Measurements from ENCODE around the gene ATXN10. TPM values are rescaled to one million over a fixed set of nuclear protein-coding genes. Genes with fewer than 3 reads are reported as not detected.

Gene ATXN10
- polyA plus RNA-seq, 3 donors: 40.9 to 64.7 (median 52.3) TPM

DNA sequence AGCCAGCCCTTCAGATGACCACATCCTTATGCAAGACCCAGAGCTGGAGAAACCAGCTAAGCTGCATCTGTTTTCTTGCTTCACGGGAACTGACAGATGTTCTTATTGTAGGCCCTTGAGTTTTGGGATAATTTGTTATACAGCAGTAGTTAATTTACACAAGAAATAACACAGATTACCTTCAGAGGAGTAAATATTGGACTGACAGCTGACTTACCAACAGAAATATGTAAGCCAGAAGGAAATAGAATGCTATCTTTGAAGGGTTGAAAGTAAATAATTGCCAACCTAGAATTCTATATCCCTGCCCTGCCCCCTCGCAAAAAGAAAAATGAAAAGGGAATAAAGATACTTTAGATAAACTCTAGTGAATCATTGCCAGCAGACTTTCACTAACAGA lies 181.2 kb downstream of the ATXN10 start:
- 95 to 97% (median 96%) methylated on average over 2 of the region's 2 CpGs for WGBS, 3 donors
- no peak overlapping the region for H3K27ac ChIP-seq (ENCODE audit: low read depth, low read length)

DNA sequence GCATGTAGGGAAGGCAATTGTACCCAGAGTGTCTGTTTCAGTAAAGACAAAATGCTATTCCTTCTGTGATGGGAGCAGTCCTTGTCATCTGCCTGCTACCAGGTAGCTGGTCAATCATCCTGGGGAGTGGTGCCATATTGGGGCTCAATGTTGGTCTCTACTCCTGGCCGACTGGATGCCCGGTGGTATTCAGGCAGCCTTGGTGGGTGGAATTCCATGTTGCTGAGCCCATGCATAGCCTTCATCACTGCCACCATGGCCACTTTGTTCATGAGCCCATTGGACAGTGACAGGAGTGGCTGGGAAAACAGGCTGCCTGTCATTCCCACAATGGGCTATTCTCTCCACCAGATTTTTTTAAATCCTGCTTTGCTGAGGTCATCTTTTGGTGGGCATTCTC lies 184.3 kb downstream of the ATXN10 start:
- WGBS, 3 donors: 95 to 100% (median 98%) methylated on average over 2 of the region's 2 CpGs
- no peak overlapping the region for H3K27ac ChIP-seq (ENCODE audit: low read depth, low read length)

DNA sequence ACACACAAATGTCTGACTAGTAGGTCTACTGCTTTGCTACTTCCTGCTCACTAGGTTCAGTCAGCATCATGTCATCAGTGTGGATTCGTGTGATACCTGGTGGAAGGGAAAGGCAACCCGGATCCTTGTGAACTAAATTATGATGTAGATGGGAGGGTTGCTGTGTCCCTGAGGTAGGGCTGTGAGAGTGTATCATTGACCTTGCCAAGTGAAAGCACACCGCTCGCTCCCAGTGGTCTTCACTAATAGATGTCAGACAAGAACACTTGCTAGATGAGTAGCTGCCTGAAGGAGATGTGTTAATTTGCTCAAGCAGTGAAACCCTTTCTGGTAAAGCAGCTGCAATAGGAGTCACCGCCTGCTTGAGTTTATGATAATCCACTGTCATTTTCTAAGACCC lies 185.9 kb downstream of the ATXN10 start:
- no peak overlapping the region for H3K27ac ChIP-seq (ENCODE audit: low read depth, low read length)
- 95 to 99% (median 96%) methylated on average over 5 of the region's 5 CpGs for WGBS, 3 donors

DNA sequence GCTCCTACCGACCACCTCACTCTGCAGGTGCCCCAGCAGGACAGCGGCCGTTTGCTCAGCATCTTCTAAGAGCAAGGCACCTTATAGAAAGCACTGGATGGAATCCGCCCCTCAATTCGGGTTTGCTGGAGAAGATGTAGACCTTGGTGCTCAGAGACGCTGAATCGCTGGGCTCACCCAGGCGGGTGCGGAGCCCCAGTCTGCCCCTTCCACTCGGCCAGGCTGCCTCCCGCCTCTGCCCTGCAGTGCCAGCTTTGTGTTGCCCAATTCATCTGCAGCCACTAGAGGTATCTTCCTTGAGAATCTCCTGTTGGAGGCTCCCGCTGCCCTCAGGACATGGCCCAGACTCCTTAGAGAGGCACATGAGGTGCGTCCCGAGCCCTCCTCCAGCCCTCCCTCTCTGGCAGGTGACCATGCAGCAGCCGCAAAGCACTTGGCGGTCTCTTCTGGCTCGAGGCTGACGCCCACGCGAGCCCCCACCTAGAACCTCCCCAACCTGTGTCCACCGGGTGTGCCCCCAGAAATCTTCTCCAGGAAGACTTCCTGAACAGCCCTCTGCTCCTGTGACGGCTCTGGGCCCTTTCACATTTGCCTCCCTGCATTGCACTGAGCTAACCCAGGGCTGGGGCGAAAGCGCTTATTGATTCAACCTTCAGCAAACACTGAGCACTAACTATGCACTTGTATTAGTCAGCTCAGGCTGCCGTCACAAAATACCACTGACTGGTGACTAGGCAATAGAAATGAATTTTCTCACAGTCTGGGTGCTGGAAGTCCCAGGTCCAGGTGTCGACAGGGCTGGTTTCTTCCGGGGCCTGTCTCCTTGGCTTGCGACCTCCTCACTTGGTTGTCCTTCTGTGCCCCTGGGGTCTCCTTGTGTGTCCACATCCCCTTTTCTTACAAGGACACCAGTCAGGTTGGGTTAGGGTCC lies 187.9 kb downstream of the ATXN10 start:
- WGBS, 3 donors: 90 to 94% (median 93%) methylated on average over 28 of the region's 28 CpGs
- H3K27ac ChIP-seq (ENCODE audit: low read depth, low read length): no peak overlapping the region

DNA sequence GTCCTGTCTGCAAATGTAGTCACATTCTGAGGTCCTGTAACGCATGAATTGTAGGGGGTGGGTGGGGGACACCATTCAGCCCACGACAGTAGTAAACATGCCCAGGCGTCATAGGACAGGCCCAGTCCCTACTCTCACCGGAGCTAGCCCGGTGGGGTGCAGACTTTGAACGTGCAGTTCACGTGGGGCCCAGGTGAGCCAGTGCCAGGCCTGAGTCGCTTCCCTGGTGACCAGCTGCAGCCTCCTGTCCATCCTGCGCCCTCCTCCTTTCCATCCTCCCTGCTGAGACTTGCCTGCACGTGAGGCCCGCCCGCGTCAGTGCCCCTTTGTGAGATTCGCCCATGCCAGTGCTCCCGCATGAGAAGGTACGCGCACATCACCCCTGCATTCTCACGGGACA lies 188.6 kb downstream of the ATXN10 start:
- 91 to 96% (median 92%) methylated on average over 18 of the region's 18 CpGs for WGBS, 3 donors
- no peak overlapping the region for H3K27ac ChIP-seq (ENCODE audit: low read depth, low read length)

DNA sequence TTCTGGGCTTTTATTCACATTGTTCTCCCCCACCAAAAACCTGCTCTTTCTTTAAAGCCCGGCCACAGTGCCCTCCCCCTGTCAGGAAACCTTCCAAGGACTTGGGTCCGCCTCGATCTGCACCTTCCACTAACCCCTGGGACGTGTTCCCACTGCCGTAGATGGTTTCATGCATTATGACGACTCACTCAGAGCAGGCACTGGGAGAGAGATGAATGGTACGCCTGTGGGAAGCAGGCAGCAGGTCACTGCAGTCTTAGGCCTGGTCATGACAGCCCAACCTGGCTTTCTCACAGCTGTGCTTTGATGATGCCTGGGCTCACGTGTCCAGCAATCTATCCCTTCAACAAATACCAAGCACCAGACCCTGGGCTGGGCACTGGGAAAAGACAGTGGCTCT lies 189.6 kb downstream of the ATXN10 start:
- WGBS, 3 donors: 56 to 84% (median 79%) methylated on average over 8 of the region's 8 CpGs

DNA sequence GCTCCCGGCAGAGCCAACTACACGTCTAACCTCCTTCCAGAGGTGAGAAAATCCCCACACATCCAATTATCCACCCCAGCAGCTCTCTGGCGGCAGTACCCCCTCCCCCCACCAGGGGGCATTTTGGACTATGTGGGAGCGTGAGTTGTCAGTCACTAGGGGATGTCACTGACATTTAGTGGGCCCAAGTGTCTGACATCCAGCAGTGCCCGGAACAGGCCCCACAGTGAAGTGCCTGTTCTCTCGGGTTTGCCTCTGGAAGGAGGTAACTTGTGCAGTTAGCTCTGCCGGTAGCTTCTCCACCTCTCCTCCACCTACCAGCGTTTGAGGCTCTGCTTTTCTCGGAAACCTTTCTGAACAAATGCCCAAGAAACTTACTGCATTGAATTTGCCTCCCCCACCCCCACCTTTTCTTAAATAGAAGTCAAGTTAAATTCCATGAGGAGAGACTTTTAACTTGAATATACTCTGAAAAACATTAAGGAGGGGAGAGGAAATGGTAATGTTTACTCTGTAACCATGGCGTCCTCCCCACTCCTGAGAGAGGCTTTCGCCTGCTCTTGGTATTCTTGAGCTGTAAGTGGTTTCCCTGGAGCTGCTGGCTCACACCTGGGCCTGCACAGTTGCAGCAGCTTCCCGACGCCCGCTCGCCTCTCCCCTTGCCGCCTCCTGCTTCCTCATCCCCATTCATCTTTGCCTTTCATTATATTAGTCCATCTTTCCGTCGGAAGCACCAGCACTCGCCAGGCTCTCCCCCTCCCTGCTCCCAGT lies 192.5 kb downstream of the ATXN10 start:
- no peak overlapping the region for H3K27ac ChIP-seq (ENCODE audit: low read depth, low read length)
- 11 to 41% (median 17%) methylated on average over 19 of the region's 19 CpGs for WGBS, 3 donors

More for the DNA sequence above, 189.6 kb downstream of the ATXN10 start:
- H3K27ac ChIP-seq (ENCODE audit: low read depth, low read length): no peak overlapping the region

DNA sequence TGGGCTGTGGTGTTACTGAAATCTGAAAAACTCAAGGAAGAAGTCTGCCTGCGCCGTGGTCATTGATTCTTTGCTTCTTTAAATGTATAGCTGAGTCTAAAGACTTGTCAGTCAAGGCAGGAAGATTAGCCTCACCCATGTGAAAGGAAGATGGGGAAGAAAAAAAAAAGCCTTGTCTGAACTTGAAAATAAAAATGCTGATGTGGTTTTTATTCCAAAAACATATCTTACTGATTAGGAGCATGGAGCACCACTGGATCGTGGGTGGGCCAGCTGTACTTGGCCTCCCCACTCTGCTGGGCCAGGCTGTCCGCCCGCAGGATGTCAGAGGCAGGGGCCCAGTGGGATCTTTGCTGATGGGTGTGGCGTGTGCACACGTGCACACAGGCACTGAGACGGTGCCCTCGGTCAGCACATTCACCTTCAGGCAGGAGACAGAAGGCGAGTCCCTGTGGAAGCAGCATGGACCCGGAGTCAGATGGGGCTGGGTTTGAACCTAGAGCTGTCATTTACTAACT lies 193.4 kb downstream of the ATXN10 start:
- WGBS, 3 donors: 69 to 88% (median 73%) methylated on average over 11 of the region's 11 CpGs
- no peak overlapping the region for H3K27ac ChIP-seq (ENCODE audit: low read depth, low read length)

DNA sequence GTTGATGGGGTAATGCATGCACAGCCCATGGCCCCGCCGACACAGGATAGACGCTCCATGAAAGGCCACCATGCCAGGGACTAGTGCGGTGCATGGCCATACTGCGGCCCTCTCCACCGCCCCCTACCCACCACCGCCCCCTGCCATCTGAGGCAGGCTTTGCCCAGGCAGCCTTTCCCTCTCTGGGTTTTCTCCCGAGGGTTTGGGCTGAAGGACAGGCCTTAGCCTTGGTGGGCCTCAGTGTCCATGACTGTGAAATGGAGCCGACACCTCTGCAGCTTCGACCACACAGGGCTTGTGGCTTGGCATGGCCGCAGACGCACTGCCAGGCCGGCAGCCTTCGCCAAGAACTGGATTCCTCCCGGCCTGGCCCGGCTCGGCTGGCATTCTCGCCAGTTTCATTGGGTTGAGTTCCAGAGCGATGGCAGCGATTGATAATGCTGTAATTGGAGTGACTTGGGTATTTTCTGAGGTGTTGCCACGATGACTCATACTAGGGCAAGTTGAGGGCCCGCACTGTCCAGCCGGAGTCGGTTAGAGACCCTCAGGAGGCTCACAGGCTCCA lies 194.0 kb downstream of the ATXN10 start:
- no peak overlapping the region for H3K27ac ChIP-seq (ENCODE audit: low read depth, low read length)
- WGBS, 3 donors: 91 to 94% (median 93%) methylated on average over 24 of the region's 24 CpGs

DNA sequence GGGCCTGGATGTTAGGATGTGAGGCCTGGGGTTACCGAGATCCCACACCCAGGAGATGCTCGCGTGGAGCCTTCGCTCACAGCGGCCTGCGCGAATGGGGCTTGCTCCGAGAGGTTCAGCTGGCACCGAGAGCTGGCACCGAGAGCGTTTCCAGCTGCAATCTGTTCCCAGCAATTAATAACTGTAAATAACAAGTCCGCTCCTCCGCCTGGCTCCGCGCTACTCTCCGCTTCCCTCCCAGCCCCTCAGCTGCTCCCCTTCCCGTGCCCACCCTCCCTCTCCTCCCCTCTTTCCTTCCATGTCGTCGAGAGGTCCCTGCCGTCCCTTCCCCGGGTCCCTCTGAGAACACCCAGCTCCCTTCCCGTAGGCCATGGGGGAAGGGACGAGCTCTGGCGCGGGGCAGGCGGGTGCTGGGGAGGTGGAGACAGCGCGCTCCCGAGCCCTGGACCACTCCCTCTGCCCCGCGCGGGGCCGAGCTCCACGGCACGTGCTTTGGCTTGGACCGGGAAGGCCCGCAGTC lies 194.6 kb downstream of the ATXN10 start:
- 40 to 45% (median 42%) methylated on average over 32 to 37 of the region's 37 CpGs for WGBS, 3 donors
- no peak overlapping the region for H3K27ac ChIP-seq (ENCODE audit: low read depth, low read length)

DNA sequence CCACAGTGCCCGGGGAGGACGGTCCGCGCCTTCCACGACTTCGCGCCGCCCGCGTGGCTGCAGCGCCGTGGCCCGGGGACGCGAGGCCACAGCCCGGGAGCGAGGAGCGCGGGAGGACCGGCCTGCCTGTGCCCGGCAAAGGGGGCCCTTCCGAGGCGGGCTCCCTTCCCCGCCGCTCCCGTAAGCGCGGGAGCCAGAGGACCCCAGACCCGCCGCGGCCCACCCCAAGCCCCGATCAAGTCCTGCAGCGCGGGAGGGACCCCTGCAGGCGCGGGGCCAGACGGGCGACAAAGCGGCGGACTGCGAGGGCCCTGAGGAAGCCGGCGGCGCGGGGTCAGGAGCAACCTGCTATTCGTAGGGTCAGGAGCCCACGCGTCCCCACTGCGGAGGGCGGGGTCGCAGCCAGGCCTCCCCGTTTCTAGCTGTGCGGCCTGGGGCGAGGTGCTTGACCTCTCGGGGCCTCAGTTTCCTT lies 195.0 kb downstream of the ATXN10 start:
- no peak overlapping the region for H3K27ac ChIP-seq (ENCODE audit: low read depth, low read length)
- 5 to 11% (median 6%) methylated on average over 51 to 55 of the region's 55 CpGs for WGBS, 3 donors

DNA sequence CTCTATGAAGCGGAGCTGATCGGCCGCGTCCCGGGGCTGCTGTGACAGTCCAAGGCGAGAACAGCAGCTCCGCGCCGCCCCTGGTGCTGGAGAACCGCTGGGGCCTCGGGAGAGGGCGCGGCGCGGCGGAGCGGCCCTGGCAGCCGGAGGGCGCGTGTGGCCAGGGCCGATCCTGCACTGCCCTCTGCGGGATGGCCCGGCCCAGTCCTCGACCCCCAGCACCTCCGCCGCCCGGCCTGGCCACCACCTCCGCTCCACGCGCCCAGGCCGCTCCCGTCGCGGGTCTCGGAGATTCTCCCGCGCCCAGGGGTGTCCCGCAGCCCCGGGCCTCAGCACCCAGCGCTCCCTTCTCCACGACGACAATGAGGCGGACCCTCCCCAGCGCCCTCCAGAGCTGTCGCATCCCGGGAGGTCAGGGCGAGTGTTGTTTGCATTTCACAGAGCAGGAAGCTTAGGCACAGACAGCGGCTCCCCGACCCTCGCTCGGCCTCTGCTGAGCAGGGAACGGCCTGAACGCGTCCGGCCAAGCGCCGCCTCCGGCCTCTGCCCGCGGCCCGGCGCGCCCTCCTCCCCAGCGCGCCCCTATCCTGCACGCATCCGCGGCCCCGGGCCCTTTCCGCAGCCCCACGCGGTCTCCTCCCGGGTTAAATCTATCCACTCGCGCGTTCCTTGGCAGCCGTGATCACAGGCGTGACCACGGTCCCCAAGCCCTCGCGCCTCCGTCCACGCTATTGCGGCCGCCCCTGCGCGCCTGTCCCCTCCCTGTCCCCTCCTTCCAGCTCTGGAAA lies 195.7 kb downstream of the ATXN10 start:
- no peak overlapping the region for H3K27ac ChIP-seq (ENCODE audit: low read depth, low read length)
- 2 to 5% (median 3%) methylated on average over 83 to 87 of the region's 87 CpGs for WGBS, 3 donors

DNA sequence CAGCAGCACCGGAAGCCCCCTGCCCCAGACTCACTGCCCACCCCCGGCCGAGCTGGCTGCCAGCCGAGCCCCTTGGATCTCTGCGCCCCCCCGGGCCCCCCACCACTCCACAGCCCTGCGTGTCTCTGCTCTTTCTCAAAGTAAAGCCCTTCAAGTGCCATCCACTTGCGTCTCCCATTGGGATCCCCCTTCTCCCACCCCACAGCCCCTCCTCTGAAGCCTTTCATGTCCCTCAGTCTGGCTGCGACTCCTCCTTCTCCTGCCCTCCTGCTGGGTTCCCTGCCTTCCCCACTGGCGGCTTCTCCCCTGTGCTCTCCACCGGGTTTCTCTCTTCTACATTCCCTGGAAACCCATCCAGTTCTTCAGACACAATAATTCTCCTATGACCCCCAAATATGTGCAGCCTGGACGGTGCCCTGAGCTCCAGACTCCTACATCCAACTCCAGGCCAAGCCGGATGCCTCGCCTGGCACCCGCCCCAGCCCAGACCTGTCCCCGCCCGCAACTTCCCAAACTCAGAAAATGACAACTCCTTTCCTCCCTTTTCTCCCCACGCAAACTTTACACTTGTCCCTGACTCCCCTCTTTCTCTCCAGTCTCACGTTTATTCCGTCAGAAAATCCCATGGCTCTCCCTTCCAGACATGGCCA lies 196.4 kb downstream of the ATXN10 start:
- 23 to 62% (median 39%) methylated on average over 19 to 20 of the region's 20 CpGs for WGBS, 3 donors

DNA sequence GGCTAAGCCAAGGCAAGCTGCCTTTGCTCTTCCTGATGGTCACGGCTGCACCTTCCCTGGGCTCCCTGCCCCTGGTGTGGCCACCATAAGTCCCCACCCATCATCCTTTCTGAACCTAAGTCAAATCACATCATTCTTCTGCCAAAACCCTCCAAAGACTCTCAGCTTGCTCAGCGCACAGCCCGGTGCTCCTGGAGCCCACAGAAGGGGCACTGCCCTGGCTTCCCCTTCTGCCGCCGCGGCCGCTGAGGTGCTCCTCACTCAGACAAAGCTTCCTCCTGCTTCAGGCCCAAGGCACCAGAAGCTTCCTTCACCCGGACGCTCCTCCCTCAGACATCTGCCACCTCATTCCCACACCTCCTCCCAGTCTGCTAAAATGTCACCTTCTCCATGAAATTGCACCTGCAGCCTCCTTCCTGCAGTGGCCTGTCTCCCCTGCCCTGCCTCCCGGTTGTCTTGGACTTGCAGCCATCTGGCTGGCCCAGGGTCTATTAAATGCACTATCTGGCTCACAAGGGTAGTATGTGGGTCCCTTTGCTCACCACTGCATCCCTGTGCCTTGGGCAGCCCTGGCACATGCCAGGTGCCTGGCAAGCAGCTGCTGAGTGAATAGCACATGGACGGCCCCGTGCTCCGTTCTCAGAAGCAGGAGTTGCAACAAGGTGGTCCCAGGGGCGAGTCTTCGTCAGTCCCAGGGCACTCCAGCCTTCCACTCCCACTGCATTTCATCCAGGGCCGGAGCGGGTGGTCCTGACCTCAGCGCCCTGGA lies 197.1 kb downstream of the ATXN10 start:
- WGBS, 3 donors: 70 to 93% (median 70%) methylated on average over 18 of the region's 18 CpGs
- H3K27ac ChIP-seq (ENCODE audit: low read depth, low read length): no peak overlapping the region

More for the DNA sequence above, 196.4 kb downstream of the ATXN10 start:
- no peak overlapping the region for H3K27ac ChIP-seq (ENCODE audit: low read depth, low read length)

DNA sequence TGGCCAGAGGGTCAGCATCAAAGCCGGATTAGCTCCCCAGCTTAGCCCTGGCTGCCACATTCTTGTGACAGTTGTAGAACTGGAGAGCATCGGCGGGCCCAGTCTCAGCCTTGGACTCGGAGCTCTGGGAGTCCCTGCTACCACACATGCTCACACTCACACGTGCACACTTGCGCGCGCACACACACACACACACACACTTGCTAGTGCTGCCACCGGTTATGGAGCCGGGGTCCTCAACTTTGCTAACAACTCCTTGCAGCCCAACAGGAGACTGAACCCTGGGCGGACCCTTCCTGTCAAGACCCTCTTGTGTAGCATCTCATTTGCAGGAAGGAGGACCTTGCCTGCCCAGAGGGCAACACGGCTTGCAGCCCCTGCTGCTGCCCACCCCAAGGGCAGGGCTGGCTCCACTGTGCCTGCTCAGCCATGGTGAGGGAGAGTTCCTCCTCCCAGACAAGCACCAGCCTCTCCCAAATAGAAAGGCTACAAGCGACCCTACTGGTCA lies 197.8 kb downstream of the ATXN10 start:
- H3K27ac ChIP-seq (ENCODE audit: low read depth, low read length): no peak overlapping the region
- WGBS, 3 donors: 77 to 87% (median 83%) methylated on average over 13 of the region's 13 CpGs

DNA sequence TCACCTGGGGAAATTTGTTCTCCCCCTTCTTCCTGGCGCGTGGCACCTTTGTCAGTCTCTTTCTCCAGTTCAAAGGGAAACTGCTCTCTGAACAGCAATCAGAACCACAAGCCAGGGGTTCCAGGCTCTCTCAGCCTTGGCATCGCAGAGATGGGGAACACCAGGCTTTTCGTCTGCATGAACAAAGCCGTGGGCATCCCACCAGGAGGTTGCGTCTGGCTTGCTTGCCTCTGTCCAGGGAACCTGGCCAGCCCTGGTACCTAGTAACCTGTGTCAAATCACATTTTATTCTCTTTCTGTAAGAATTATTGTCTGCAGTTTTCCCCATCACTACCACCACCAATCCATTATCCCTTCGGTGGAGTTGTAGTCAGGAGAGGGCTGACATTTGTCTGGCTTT lies 198.4 kb downstream of the ATXN10 start:
- H3K27ac ChIP-seq (ENCODE audit: low read depth, low read length): no peak overlapping the region
- WGBS, 3 donors: 87 to 93% (median 89%) methylated on average over 7 of the region's 7 CpGs

Measured in adipose tissue (tissue), 3 donors.